ENCODE data around the gene MSRB3.

Gene MSRB3

DNA sequence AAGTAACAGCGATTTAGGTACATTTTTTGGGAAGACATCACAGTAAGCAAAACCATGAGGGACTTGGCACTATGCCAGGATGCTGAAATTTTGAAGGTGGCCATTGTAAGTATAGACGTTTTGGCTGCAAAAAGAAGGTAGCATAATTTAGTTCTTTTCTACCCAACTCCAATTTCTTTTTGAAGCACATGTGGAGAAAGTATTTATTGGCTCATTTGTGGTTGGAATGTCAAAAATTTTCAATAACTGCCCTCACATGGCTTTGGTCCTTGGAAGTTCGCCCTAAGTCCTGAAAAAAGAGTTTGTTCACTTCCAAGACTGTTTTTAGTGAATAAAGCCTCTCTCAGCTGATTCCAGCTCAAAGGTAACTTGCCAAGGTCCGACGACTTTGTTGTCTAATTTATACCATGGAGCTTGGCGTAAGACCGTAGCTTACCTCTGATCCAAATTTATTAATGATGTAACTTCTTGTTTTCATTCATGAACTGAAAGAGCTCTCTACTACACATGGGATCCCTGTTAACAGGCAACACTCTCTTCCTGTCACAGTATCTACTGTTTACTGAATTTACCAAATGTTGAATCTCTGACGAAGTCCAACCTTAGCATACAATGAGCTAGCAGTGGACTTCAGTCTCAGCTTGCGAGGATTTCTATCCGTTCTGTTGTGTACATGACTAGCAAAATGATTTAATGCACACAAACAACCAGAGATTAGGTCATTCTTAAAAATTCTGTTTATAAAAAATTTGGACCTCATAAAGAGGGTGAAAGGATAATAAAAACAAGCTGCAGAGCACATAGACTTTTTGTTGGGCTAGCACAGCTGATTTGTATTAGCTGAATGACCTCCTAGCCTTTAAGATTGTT, 49.0 kb downstream of the MSRB3 start:
- DNase-seq: no peak

DNA sequence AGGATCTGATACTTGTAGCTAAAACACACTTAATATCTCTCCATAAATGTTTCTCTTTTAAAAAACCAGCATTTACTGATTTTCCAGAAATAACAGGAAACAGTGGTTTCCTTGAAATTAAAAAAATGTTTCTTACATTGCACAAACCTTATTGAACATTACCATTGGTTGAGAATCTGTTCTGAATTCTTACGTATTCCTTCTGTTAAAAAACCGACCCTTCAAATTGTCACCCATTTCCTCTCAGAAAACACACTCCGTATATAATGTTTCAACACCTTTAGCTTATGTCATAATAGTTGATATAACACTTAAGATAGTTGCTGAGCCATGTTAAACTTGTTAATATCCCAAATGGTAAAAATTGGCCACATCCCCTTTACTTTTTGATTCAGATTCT, 51.2 kb downstream of the MSRB3 start:
- no peak for DNase-seq

DNA sequence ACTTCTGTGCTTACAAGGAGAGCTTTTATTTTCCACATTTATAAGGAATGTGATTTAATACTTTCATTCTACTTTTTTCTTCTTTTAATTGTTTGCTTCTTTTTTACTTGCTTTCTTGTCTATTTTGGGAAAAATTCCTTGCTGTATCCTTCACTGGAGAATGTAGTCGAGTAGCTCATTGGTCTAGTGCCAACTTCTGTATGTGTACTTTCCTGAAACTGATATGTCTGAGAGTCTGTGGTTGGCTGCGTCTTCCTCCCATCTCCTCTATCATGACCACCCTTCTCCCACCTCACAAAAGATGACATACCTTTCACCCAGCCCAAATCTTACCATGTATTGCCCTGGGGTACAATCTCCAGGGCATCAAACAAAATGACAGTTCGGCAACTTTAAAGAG, 51.8 kb downstream of the MSRB3 start:
- no peak for DNase-seq

- no peak for DNase-seq
Observed at GRCh38 chr12:65331456-65331855, 53.0 kb downstream of the MSRB3 start.

- no peak for DNase-seq
Observed at GRCh38 chr12:65333649-65334048, 55.2 kb downstream of the MSRB3 start.

DNA sequence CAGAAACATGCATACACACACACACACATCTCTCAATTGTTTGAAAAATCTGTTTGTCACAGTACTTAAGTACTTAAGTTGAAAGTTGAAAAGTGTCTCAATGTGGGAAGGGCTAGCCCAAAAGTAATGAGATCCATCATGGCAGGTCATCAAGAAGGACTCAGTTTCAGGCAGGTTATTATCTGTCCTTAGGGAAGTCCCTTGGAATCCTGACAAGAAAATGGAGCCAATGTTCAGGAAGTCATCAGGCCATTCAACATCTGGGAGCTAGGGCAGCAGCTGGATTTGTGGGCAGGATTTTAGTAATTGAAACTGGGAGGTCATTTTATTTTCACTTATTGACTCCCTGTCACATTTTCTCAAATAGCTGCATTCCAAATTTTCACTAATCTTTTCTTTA, 56.0 kb downstream of the MSRB3 start:
- no peak for DNase-seq

DNA sequence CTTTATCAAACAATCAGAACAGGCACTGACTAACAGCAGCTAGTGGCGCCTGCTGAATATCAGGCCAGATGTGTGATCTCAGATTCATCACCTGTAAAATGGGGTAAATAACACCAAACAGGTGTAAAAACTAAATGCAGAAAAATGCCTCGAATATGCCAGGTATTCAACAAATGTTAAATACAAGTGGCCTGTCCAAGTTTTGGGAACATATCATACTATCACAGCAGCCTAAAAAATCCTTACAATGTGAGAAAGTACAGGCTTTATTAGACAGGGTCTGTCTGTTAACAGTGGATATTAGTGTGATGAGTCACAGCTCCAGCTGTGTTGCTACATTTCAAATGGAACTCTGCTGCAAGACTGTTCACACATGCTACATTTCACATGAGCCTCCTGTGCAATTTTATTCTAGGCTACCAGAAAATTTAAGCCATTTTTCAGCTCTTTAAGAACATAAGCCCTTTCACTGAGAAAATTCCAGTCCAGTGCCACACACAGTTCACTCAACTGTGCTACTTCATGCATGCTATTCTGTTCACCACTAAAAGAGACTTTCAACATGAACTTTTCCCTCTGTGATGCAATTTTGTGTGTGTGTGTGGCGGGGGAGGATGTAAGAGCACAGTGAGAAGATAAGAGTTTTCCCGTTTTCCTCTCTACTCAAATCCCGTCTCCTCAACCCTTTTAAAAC, 56.7 kb downstream of the MSRB3 start:
- DNase-seq: no peak

GRCh38 chr12:65335981-65336380, 57.5 kb downstream of the MSRB3 start:
- no peak for DNase-seq

DNA sequence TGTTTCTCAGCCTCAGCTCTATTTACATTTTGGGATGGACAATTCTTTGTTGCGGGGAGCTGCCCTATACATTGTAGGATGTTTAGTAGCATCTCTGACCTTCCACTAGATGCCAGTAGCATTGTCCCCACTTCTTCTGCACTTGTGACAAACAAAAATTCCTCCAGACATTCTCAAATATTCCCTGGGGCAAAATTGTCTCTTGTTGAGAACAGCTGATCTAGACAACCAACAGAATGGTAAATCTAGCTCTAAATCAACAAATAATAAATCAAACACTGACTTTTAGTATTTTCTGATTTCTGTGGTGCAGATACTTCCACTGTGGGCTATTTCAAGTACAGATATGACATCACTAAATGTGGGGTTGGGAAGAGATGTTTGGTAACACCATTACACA, 60.7 kb downstream of the MSRB3 start:
- no peak for DNase-seq

GRCh38 chr12:65343230-65343629, 64.7 kb downstream of the MSRB3 start:
- no peak for DNase-seq

DNA sequence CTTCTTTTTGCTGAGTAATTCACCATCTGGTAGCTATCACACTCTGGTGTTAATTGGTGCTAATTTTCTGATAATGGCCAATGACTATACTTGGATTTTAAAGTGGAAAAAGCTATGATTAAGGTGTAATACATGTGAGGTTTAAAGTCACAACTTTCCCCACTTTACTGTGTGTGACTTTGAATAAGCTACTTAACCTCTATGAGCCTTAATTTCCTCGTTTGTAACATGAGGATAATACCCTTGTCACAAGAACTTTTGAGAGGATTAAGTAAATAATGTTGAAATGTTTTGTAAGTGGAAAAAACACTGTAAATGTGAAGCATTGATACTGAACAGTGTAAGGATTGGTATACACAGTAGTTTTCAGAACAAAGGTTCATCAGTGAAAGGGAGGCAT, 65.3 kb downstream of the MSRB3 start:
- no peak for DNase-seq

DNA sequence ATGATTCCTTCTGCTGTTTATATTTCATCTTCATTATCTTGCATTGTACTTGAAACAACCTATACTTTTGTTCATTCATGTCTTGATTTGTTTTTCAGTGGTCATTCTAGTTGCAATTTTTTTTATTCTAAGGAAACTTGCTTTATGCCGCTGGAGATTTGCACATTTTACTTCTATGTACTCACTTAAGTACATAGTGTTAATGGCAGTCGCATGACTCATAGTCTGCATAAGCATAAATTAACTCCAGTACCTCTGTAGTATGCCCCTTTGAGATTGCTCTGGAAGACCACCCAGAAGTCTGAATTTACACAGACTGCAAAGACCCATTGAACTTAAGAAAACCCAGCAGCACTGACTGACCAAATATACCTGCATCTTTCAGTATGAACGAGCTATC, 77.0 kb downstream of the MSRB3 start:
- DNase-seq: no peak

DNA sequence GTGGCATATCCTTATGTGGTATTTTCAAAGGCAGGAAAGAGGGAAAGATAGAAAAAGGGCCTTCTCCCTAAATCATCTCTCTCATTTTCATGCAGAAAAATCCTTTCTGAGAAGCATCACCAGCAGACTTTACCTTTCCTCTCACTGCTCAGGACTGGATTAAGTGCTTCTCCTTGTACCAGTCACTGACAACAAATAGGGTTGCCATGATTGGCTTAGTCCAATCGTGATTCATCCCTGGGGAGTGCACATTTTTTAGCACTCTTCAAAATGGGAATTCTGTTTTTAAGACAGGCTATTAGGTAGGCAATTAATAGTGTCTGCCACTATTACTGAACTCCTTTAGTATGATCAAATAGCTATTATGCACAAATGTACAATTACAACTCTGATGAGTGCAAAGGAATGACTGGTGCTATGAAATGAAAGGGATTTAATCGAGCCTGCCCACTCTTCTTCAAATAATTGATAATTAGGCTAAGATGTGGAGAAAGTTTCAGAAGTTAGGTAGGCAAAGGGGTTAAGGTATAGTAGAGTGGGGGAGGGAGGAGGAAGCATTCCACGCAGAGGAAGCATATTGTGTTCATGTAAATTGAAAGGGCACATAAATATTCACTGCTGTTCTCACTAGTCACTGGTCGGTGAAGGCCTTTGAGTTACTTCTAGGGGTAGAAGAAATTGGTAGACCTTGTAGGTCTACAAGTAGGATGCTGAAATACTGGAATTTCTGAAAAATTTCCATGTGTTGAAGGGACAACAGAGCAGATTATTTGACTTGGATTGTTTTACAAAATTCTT, 84.0 kb downstream of the MSRB3 start:
- no peak for DNase-seq

- DNase-seq: no peak
Observed at GRCh38 chr12:65364046-65364445, 85.6 kb downstream of the MSRB3 start.

DNA sequence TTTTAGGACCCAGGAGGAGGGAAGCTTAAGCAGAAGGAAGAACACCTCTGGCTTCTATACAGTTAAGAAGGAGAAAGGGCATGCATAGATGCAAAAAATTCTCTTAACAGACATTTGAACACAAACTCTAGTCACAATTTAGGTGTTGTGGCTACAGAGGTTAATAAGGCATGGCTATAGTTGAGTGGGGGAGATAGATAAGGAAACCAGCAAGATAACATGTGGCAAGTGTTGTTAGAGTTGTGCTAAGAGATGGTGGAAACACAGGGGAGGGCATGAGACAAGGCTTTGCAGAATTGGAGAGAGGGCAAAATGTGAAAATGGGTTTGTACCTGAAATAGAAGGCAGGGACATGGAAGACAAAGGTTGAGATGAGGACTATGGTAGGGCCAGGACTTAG, 88.9 kb downstream of the MSRB3 start:
- peak; percentile 8 for DNase-seq

GRCh38 chr12:65368055-65368454, 89.6 kb downstream of the MSRB3 start:
- DNase-seq: peak; percentile 59

GRCh38 chr12:65372574-65372973, 94.1 kb downstream of the MSRB3 start:
- DNase-seq: no peak

GRCh38 chr12:65384240-65384639, 105.8 kb downstream of the MSRB3 start:
- DNase-seq: no peak

- no peak for DNase-seq
Observed at GRCh38 chr12:65387396-65387795, 108.9 kb downstream of the MSRB3 start.

GRCh38 chr12:65389436-65389835, 111.0 kb downstream of the MSRB3 start:
- no peak for DNase-seq

DNA sequence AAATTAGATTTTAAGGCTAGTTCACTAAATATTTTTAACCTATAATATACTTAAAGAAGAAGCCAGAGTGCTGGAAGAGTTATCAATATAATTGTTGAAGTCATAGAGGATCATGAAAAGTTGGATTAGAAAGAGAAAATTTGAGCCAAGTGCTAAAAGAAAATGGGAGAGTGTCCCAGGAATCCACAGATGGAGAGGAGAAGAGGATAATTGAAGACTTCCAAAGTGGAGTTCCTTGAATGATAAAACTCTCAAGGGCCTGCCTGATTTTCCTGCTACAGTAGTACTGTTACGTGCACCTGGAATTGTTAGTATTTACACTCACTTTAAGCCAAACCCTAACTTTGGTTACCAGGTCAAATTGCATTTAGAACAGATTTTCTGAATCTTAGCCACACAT, 113.2 kb downstream of the MSRB3 start:
- no peak for DNase-seq

DNA sequence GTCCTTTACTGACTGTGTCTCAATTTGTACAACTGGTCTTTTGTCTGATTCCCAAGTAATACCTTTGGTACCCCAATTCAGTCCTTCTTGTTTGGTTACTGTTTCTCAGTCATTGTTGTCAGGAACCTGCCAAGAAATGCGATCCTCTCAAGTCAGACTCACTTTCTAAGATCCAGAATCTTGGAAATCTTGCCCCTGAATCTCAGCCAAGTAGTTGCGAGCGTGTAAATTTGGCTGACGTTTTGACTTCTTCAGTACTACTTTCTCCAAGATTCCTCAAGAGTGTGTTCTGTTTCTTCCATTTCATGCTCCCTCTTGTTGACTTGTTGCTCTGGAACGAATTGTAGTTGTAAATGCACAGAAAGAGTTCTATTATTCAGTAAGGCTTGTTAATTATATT, 114.0 kb downstream of the MSRB3 start:
- no peak for DNase-seq

- DNase-seq: no peak
Observed at GRCh38 chr12:65403188-65403587, 124.7 kb downstream of the MSRB3 start.

All from retina (tissue), 1 donor.